Measurements from ENCODE around the gene TRMT10C. TPM values are rescaled to one million over a fixed set of nuclear protein-coding genes. Genes with fewer than 3 reads are reported as not detected.

Gene TRMT10C
- polyA plus RNA-seq, 1 donor, result 35.4 TPM

Other genes starting within 250 kb of the TRMT10C start
- gene IMPG2, start 241.3 kb upstream of the TRMT10C start, polyA plus RNA-seq (ENCODE audit: insufficient read length), result 0.76 TPM
- 101 TPM for gene SENP7, start 48.7 kb upstream of the TRMT10C start, polyA plus RNA-seq (ENCODE audit: insufficient read length)
- 242 TPM for gene PCNP, start 12.3 kb downstream of the TRMT10C start, polyA plus RNA-seq (ENCODE audit: insufficient read length)
- gene ZBTB11, start 115.3 kb downstream of the TRMT10C start, polyA plus RNA-seq (ENCODE audit: insufficient read length), result 25.8 TPM
- gene RPL24, start 124.8 kb downstream of the TRMT10C start, polyA plus RNA-seq (ENCODE audit: insufficient read length), result 1,440 TPM
- gene CEP97, start 162.7 kb downstream of the TRMT10C start, polyA plus RNA-seq (ENCODE audit: insufficient read length), result 23.7 TPM
- 7.7 TPM for gene NXPE3, start 217.3 kb downstream of the TRMT10C start, polyA plus RNA-seq (ENCODE audit: insufficient read length)

All from left kidney (tissue), 1 donor.